HCT116 (cell line): ENCODE data around the gene LRRFIP2. TPM values are rescaled to one million over a fixed set of nuclear protein-coding genes. Genes with fewer than 3 reads are reported as not detected.

ENCODE experiments used
- ATAC-seq: fragments of 200-7000 bp; cut with Tn5 transposase; 2 replicates; pipeline ENCODE4 v1.9.1; 2020; ENCODE audit warnings: mild to moderate bottlenecking, moderate library complexity
- BruUV-seq: library from RNA; stranded (reverse); fragments of 400-500 nt; replicated peaks from 2 replicates; lab custom pipeline; 2021; lab: Mats Ljungman, UMichigan
- CTCF ChIA-PET: fragments of 300-600 bp; sonication (Branson Sonifier 250); formaldehyde crosslinking; loops from one replicate; lab custom pipeline; 2021; ENCODE audit warnings: antibody characterized with exemption; lab: Charles Lee
- POLR2A ChIA-PET: fragments of 300-600, 350-600 bp; sonication (Branson Sonifier 250); formaldehyde crosslinking; loops from one replicate; lab custom pipeline; 2021; ENCODE audit warnings: antibody characterized with exemption; lab: Charles Lee
- RAD21 ChIA-PET, 2 experiments: fragments of 300-600 bp; sonication (Branson Sonifier 250); formaldehyde crosslinking; loops; one replicate each; lab custom pipeline; 2023; ENCODE audit warnings: low total read pairs in 2 of 2; ENCODE audit not compliant: uncharacterized antibody in 2 of 2, unreplicated experiment in 2 of 2, low non-redundant PET in 1 of 2; lab: Charles Lee
- DNase-seq: peaks from one replicate; pipeline ENCODE4 v3.0.0-alpha.2; 2010; ENCODE audit warnings: low read depth, low spot score
- H2AFZ ChIP-seq: fragments of 200-600 bp; shearing (Covaris generic), sonication (generic); 2 replicates; pipeline ENCODE4 v1.6.1; 2017; ENCODE audit warnings: low read depth, mixed run types, mixed read lengths, antibody characterized with exemption, low read length; ENCODE audit not compliant: poor library complexity, severe bottlenecking
- H3K27ac ChIP-seq: 2 replicates; pipeline ENCODE4 v1.5.1; 2012; ENCODE audit warnings: low read depth, low read length
- H3K27me3 ChIP-seq: fragments of 200-600 bp; sonication (generic); 2 replicates; pipeline ENCODE4 v1.6.1; 2016; ENCODE audit warnings: mixed run types, low read length, mixed read lengths; ENCODE audit not compliant: insufficient read depth
- H3K36me3 ChIP-seq, 2 experiments: fragments of 200-500 bp in 1 of 2; fragments of 200-600 bp in 1 of 2; sonication (Bioruptor generic) in 1 of 2; sonication (generic) in 1 of 2; 2 replicates each; pipeline versions ENCODE4 v1.5.1 to v1.6.1; 2014 to 2016; ENCODE audit warnings: low read length in 2 of 2, inconsistent platforms in 1 of 2, mixed read lengths in 1 of 2, mixed run types in 1 of 2; ENCODE audit not compliant: insufficient read depth in 2 of 2, control insufficient read depth in 1 of 2
- H3K4me1 ChIP-seq, 2 experiments: fragments of 200-600 bp in 1 of 2; sonication (generic) in 1 of 2; 2 replicates each; pipeline versions ENCODE4 v1.5.1 to v1.6.1; 2012 to 2017; ENCODE audit warnings: low read length in 2 of 2, inconsistent platforms in 1 of 2, mild to moderate bottlenecking in 1 of 2, mixed read lengths in 1 of 2, mixed run types in 1 of 2, moderate library complexity in 1 of 2; ENCODE audit not compliant: insufficient read depth in 2 of 2, control insufficient read depth in 1 of 2
- H3K4me2 ChIP-seq: fragments of 200-600 bp; sonication (generic); 2 replicates; pipeline ENCODE4 v1.6.1; 2017; ENCODE audit warnings: mixed run types, low read length, mixed read lengths
- H3K4me3 ChIP-seq, 2 experiments: fragments of 200-600 bp in 1 of 2; sonication (generic) in 1 of 2; replicated peaks in 1 of 2; 2 replicates each; pipeline ENCODE4 v1.5.1; 2011 to 2016; ENCODE audit warnings: low read length in 2 of 2, control low read depth in 1 of 2, low read depth in 1 of 2, mild to moderate bottlenecking in 1 of 2, mixed read lengths in 1 of 2, mixed run types in 1 of 2
- H3K79me2 ChIP-seq: fragments of 200-600 bp; sonication (generic); 2 replicates; pipeline ENCODE4 v1.6.1; 2017; ENCODE audit warnings: mild to moderate bottlenecking, mixed run types, low read length, moderate library complexity, mixed read lengths; ENCODE audit not compliant: insufficient read depth
- H3K9ac ChIP-seq: fragments of 200-600 bp; sonication (generic); 2 replicates; pipeline ENCODE4 v1.6.1; 2016; ENCODE audit warnings: low read length, mixed read lengths
- H3K9me2 ChIP-seq: fragments of 200-600 bp; sonication (generic), shearing (Covaris generic); 2 replicates; pipeline ENCODE4 v1.6.1; 2017; ENCODE audit warnings: mixed run types, mild to moderate bottlenecking, moderate library complexity; ENCODE audit not compliant: insufficient read depth
- H3K9me3 ChIP-seq, 2 experiments: fragments of 200-500 bp in 1 of 2; fragments of 200-600 bp in 1 of 2; sonication (Bioruptor generic) in 1 of 2; sonication (generic) in 1 of 2; 2 replicates each; pipeline ENCODE4 v1.6.1; 2014 to 2017; ENCODE audit warnings: low read length in 2 of 2, mixed read lengths in 2 of 2, inconsistent platforms in 1 of 2, low read depth in 1 of 2, mild to moderate bottlenecking in 1 of 2, mixed run types in 1 of 2, moderate library complexity in 1 of 2; ENCODE audit not compliant: control insufficient read depth in 1 of 2, insufficient read depth in 1 of 2
- H4K20me1 ChIP-seq: fragments of 200-600 bp; sonication (generic), shearing (Covaris generic); 2 replicates; pipeline ENCODE4 v1.6.1; 2017; ENCODE audit warnings: mixed run types, mild to moderate bottlenecking, moderate library complexity; ENCODE audit not compliant: insufficient read depth
- CBX3 ChIP-seq: IDR thresholded peaks from 2 replicates; pipeline ENCODE4 v1.6.1; 2012; ENCODE audit warnings: low read depth
- CEBPB ChIP-seq: IDR thresholded peaks from 2 replicates; pipeline ENCODE4 v1.6.1; 2012; ENCODE audit warnings: low read depth
- EGR1 ChIP-seq: IDR thresholded peaks from 2 replicates; pipeline ENCODE4 v1.6.1; 2012; ENCODE audit warnings: low read depth
- ELF1 ChIP-seq: IDR thresholded peaks from 2 replicates; pipeline ENCODE4 v1.6.1; 2012; ENCODE audit warnings: low read depth, borderline replicate concordance
- EZH2 ChIP-seq: fragments of 200-600 bp; sonication (generic); IDR thresholded peaks from 2 replicates; pipeline ENCODE4 v1.6.1; 2017; ENCODE audit warnings: antibody characterized with exemption, mixed run types
- FOSL1 ChIP-seq: IDR thresholded peaks from 2 replicates; pipeline ENCODE4 v1.6.1; 2012; ENCODE audit warnings: low read depth
- POLR2A ChIP-seq: IDR thresholded peaks from 2 replicates; pipeline ENCODE4 v1.7.0; 2011; ENCODE audit warnings: borderline replicate concordance; ENCODE audit not compliant: insufficient read depth, insufficient read length; ENCODE audit errors: extremely low read depth
- POLR2AphosphoS5 ChIP-seq: IDR thresholded peaks from 2 replicates; pipeline ENCODE4 v1.6.1; 2011; ENCODE audit warnings: mild to moderate bottlenecking, low read depth, low read length, moderate library complexity
- RAD21 ChIP-seq: IDR thresholded peaks from 2 replicates; pipeline ENCODE4 v1.6.1; 2012; ENCODE audit warnings: low read depth, mild to moderate bottlenecking
- REST ChIP-seq: IDR thresholded peaks from 2 replicates; pipeline ENCODE4 v1.6.1; 2012; ENCODE audit warnings: low read depth
- SP1 ChIP-seq: IDR thresholded peaks from 2 replicates; pipeline ENCODE4 v1.6.1; 2012; ENCODE audit warnings: low read depth
- SRF ChIP-seq: IDR thresholded peaks from 2 replicates; pipeline ENCODE4 v1.6.1; 2012; ENCODE audit warnings: low read depth
- TCF7L2 ChIP-seq: IDR thresholded peaks from 2 replicates; pipeline ENCODE4 v1.7.0; 2011; ENCODE audit warnings: borderline replicate concordance, inconsistent platforms; ENCODE audit not compliant: insufficient read depth, insufficient read length; ENCODE audit errors: extremely low read depth
- YY1 ChIP-seq: IDR thresholded peaks from 2 replicates; pipeline ENCODE4 v1.6.1; 2011; ENCODE audit warnings: low read length, low read depth, moderate library complexity, mild to moderate bottlenecking; ENCODE audit not compliant: insufficient replicate concordance; ENCODE audit errors: extremely low read depth
- ZFX ChIP-seq: fragments of 450-650 bp; IDR thresholded peaks from 2 replicates; pipeline ENCODE4 v1.6.1; 2017
- ZNF274 ChIP-seq: fragments of 200-500 bp; sonication (Bioruptor generic); IDR thresholded peaks from 2 replicates; pipeline ENCODE4 v1.6.1; 2014; ENCODE audit warnings: mild to moderate bottlenecking, low read depth, low read length, inconsistent platforms
- intact Hi-C: fragments of 100-400 bp; cut with micrococcal nuclease; formaldehyde crosslinking; loops from 2 replicates; pipeline ENCODE4 v1.10.0; 2022
- total RNA-seq: library from RNA; stranded (reverse); gene quantifications from one replicate; pipeline ENCODE4 v1.2.1, GENCODE V29; 2021; ENCODE audit not compliant: unreplicated experiment
- TF ChIP-seq, protein P1 (sequence below): IDR thresholded peaks from 2 replicates; pipeline ENCODE4 v1.6.1; 2011; ENCODE audit warnings: mild to moderate bottlenecking, low read length, moderate library complexity; ENCODE audit not compliant: insufficient replicate concordance; ENCODE audit errors: extremely low read depth
- TF ChIP-seq, protein P2 (sequence below): IDR thresholded peaks from 2 replicates; pipeline ENCODE4 v1.6.1; 2012

The LRRFIP2 gene
- total RNA-seq, 1 experiment from 2014 or later = 27.0 TPM

DNA sequence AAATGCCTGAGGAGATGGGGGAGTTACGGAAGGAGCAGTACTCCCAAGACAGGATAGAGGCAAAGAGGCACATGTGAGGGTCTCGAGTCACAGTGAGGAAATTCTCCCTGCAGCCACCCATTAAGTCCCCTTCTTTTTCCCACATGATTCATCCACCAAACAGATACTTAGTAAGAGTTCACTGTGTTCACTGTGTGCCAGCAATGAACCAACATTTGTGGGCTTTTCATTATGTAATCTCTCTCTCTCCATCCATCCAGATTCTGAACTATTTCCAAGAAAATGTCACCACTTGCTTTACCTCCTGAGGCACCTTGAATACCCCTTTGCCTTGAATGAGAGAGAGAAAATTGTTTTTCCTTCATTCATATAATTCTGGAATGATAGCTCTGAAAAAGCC is 24.6 kb upstream of the LRRFIP2 start:
- peak overlapping the region; percentile 45; the same call in 1 of the 2 replicates for H3K4me2 ChIP-seq
- no TSS peak for BruUV-seq

More for the DNA sequence above, 24.6 kb upstream of the LRRFIP2 start:
- RAD21 ChIA-PET = no interaction called here
- CTCF ChIA-PET = no interaction called here
- H3K9ac ChIP-seq = no peak overlapping the region
- no peaks in the 10 kb centered on the region for H3K27me3 ChIP-seq
- no peak overlapping the region for H3K27ac ChIP-seq
- H2AFZ ChIP-seq = peak overlapping the region; percentile 13
- intact Hi-C loops = no loop called here
- no peaks in the 10 kb centered on the region for H3K79me2 ChIP-seq
- H3K4me1 ChIP-seq = peaks cover 0 to 27% of the 10 kb centered on the region in 2 experiments; a peak in 2 of 4 replicates
- TF ChIP-seq ZFX (no peak), CBX3 (no peak), CEBPB (no peak), REST (no peak), POLR2AphosphoS5 (no peak), ELF1 (no peak), RAD21 (no peak), FOSL1 (no peak), EGR1 (no peak), TCF7L2 (no peak), SRF (no peak), YY1 (no peak), POLR2A (no peak), EZH2 (no peak), ZNF274 (no peak), SP1 (no peak)
- TF ChIP-seq, protein P1, sequence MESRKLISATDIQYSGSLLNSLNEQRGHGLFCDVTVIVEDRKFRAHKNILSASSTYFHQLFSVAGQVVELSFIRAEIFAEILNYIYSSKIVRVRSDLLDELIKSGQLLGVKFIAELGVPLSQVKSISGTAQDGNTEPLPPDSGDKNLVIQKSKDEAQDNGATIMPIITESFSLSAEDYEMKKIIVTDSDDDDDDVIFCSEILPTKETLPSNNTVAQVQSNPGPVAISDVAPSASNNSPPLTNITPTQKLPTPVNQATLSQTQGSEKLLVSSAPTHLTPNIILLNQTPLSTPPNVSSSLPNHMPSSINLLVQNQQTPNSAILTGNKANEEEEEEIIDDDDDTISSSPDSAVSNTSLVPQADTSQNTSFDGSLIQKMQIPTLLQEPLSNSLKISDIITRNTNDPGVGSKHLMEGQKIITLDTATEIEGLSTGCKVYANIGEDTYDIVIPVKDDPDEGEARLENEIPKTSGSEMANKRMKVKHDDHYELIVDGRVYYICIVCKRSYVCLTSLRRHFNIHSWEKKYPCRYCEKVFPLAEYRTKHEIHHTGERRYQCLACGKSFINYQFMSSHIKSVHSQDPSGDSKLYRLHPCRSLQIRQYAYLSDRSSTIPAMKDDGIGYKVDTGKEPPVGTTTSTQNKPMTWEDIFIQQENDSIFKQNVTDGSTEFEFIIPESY = no peak
- TF ChIP-seq, protein P2, sequence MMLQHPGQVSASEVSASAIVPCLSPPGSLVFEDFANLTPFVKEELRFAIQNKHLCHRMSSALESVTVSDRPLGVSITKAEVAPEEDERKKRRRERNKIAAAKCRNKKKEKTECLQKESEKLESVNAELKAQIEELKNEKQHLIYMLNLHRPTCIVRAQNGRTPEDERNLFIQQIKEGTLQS = no peak
- H3K9me3 ChIP-seq = no peaks in the 10 kb centered on the region
- no peaks in the 10 kb centered on the region for H3K9me2 ChIP-seq
- POLR2A ChIA-PET = no interaction called here
- ATAC-seq = no peak
- H4K20me1 ChIP-seq = no peaks in the 10 kb centered on the region
- H3K36me3 ChIP-seq = no peaks in the 10 kb centered on the region
- H3K4me3 ChIP-seq = no peak overlapping the region
- DNase-seq = no peak
